BE2C (cell line): ENCODE results near the gene USP11.

Experiments used
- DNase-seq: peaks from one replicate; pipeline ENCODE4 v3.0.0-alpha.2; 2020
- H3K27me3 ChIP-seq: fragments of 250-450 bp; sonication (Bioruptor Pico); 2 replicates; pipeline ENCODE4 v1.5.1; 2020; ENCODE audit warnings: mild to moderate bottlenecking
- H3K36me3 ChIP-seq: fragments of 250-450 bp; sonication (Bioruptor Pico); 2 replicates; pipeline ENCODE4 v1.5.1; 2020; ENCODE audit warnings: mild to moderate bottlenecking
- H3K4me1 ChIP-seq: fragments of 250-450 bp; sonication (Bioruptor Pico); 2 replicates; pipeline ENCODE4 v1.5.1; 2020
- H3K4me3 ChIP-seq: 2 replicates; pipeline ENCODE4 v1.5.1; 2011; ENCODE audit warnings: low read depth, low read length
- H3K9me3 ChIP-seq: fragments of 250-450 bp; sonication (Bioruptor Pico); 2 replicates; pipeline ENCODE4 v1.5.1; 2020
- TF ChIP-seq, protein P1 (sequence below): IDR thresholded peaks from 2 replicates; pipeline ENCODE4 v1.5.1; 2012; ENCODE audit warnings: mild to moderate bottlenecking, low read depth, low read length

The USP11 gene

DNA sequence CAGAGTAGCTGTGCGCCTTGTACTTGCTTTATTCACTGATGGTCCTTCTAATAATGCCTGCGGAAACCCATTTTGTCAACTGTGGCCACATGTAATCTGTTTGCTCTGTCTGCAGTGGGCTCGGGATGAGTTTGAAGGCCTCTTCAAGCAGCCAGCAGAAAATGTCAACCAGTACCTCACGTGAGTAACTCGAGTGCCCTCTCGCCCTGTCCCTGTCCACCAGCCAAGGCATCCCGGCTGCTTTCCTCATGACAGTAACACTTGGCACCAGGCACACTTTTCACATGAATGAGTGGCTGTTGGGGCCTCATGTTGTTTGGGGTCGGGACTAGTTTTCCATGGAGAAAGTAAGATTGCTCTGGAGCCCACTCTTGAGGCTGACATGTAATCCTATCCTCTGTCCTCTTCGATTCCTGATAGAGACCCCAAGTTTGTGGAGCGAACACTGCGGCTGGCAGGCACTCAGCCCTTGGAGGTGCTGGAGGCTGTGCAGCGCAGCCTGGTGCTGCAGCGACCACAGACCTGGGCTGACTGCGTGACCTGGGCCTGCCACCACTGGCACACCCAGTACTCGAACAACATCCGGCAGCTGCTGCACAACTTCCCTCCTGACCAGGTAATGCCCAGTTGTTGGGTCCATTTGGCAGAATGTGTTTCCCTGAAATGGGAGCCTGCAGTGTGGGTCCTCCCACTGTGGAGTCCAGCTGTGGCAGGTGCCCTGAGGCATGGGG, 23.1 kb upstream of the USP11 start:
- H3K4me1 ChIP-seq: no peaks in the 10 kb centered on the region
- no peak for DNase-seq
- no peaks in the 10 kb centered on the region for H3K9me3 ChIP-seq
- TF ChIP-seq, protein P1, sequence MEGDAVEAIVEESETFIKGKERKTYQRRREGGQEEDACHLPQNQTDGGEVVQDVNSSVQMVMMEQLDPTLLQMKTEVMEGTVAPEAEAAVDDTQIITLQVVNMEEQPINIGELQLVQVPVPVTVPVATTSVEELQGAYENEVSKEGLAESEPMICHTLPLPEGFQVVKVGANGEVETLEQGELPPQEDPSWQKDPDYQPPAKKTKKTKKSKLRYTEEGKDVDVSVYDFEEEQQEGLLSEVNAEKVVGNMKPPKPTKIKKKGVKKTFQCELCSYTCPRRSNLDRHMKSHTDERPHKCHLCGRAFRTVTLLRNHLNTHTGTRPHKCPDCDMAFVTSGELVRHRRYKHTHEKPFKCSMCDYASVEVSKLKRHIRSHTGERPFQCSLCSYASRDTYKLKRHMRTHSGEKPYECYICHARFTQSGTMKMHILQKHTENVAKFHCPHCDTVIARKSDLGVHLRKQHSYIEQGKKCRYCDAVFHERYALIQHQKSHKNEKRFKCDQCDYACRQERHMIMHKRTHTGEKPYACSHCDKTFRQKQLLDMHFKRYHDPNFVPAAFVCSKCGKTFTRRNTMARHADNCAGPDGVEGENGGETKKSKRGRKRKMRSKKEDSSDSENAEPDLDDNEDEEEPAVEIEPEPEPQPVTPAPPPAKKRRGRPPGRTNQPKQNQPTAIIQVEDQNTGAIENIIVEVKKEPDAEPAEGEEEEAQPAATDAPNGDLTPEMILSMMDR: no peak
- peaks cover 83% of the 10 kb centered on the region for H3K36me3 ChIP-seq
- H3K27me3 ChIP-seq: no peaks in the 10 kb centered on the region
- H3K4me3 ChIP-seq: no peak overlapping the region

- Histone ChIP-seq H3K4me1 (no peaks in the 10 kb centered on the region), H3K4me3 (no peak overlapping the region), H3K9me3 (no peaks in the 10 kb centered on the region), H3K36me3 (peaks cover 77% of the 10 kb centered on the region), H3K27me3 (no peaks in the 10 kb centered on the region)
- no peak for DNase-seq
- TF ChIP-seq, protein P1: no peak
These were observed 22.0 kb upstream of the USP11 start for GRCh38 chrX:47210661-47211425.

- TF ChIP-seq, protein P1: no peak
- H3K4me1 ChIP-seq: no peaks in the 10 kb centered on the region
- no peak for DNase-seq
- peaks cover 66% of the 10 kb centered on the region for H3K36me3 ChIP-seq
- no peak overlapping the region for H3K4me3 ChIP-seq
- H3K9me3 ChIP-seq: no peaks in the 10 kb centered on the region
- no peaks in the 10 kb centered on the region for H3K27me3 ChIP-seq
These were observed 20.2 kb upstream of the USP11 start for GRCh38 chrX:47212381-47213293.

DNA sequence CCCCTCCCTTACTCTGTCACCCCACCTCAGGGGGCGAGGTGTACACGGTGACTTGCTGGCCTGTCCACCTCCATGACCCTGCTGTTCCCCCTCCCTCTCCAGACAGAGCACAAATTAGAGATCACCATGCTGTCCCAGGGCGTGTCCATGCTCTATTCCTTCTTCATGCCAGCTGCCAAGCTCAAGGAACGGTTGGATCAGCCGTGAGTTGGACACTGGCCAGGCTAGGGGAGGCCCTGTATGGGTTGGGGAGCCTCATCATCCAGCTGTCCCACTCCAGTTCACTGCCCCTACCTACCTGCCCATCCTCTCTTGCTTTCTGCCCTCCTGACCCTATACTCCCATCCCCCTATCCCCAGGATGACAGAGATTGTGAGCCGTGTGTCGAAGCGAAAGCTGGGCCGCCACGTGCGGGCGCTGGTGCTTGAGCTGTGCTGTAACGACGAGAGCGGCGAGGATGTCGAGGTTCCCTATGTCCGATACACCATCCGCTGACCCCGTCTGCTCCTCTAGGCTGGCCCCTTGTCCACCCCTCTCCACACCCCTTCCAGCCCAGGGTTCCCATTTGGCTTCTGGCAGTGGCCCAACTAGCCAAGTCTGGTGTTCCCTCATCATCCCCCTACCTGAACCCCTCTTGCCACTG, 18.3 kb upstream of the USP11 start:
- no peaks in the 10 kb centered on the region for H3K27me3 ChIP-seq
- TF ChIP-seq, protein P1: no peak
- peaks cover 50% of the 10 kb centered on the region for H3K36me3 ChIP-seq

GRCh38 chrX:47215291-47215900, 17.4 kb upstream of the USP11 start:
- TF ChIP-seq, protein P1: no peak
- Histone ChIP-seq H3K36me3 (peaks cover 42% of the 10 kb centered on the region), H3K4me3 (no peak overlapping the region), H3K27me3 (no peaks in the 10 kb centered on the region), H3K9me3 (no peaks in the 10 kb centered on the region), H3K4me1 (no peaks in the 10 kb centered on the region)
- no peak for DNase-seq

More for the DNA sequence above, 18.3 kb upstream of the USP11 start:
- H3K4me1 ChIP-seq: no peaks in the 10 kb centered on the region
- no peaks in the 10 kb centered on the region for H3K9me3 ChIP-seq
- no peak overlapping the region for H3K4me3 ChIP-seq
- DNase-seq: no peak
